HG03354 (cell line): Measurements from ENCODE around the gene CYSTM1.

Experiments used
- ATAC-seq: cut with Tn5 transposase; IDR thresholded peaks from one replicate; pipeline ENCODE4 v1.9.1; 2021; ENCODE audit warnings: mild to moderate bottlenecking; ENCODE audit not compliant: unreplicated experiment, poor library complexity, severe bottlenecking

Gene CYSTM1

GRCh38 chr5:140227046-140227445 lies 52.1 kb downstream of the CYSTM1 start:
- ATAC-seq: no peak

DNA sequence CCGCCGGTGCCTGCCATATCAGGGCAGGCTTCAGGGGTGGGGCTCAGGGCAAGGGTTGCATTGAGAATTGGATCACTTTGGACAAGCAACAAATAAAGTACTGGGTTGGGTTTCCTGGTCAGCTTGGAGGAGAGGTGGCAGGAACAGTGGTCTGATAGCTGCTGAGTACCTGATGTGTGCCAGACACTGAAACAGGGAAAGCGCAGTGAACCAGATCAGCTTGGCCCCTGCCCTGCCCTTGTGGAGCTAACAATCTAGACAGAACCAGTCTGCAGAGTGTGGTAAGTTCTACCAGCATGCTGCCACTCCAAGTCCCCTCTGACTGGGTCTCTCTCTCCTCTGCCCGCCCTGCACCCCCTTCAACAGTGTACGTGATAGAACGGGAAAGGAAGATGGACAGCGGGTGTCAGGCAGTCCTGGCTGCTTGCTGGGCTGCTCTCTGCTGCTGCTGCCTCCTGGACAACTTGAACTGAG lies 53.4 kb downstream of the CYSTM1 start:
- no peak for ATAC-seq

GRCh38 chr5:140230373-140230772 lies 55.4 kb downstream of the CYSTM1 start:
- no peak for ATAC-seq

GRCh38 chr5:140232731-140233130 lies 57.7 kb downstream of the CYSTM1 start:
- ATAC-seq: no peak

DNA sequence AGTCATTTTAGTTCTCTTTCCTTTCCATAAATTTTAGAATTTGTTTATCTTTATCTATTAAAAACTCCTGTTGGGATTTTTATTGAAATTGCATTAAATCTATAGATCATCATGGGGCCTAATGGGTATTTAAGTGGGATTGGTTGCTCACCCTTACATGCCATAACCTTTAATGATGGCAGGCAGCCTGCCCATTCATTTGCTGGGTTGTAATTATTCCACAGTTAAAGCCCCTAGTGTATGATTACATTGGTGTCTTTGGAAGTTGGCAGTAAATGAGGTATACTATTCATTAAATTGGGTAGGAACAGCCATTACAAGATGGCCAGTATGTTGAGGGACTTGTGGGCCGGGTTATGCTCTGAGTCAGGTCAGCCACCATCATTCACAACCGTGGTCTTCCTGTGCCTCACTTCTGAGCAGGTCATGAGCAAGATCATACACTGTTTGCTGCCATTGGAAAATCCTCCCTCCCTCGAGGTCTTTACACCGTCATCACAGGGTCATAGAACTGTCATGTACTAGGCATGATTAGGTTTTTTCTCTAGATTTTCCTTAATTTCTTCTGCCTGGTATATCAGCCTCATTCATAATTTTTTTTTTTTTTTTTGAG lies 59.5 kb downstream of the CYSTM1 start:
- no peak for ATAC-seq

- no peak for ATAC-seq
These were observed 61.0 kb downstream of the CYSTM1 start for GRCh38 chr5:140235791-140236551.

DNA sequence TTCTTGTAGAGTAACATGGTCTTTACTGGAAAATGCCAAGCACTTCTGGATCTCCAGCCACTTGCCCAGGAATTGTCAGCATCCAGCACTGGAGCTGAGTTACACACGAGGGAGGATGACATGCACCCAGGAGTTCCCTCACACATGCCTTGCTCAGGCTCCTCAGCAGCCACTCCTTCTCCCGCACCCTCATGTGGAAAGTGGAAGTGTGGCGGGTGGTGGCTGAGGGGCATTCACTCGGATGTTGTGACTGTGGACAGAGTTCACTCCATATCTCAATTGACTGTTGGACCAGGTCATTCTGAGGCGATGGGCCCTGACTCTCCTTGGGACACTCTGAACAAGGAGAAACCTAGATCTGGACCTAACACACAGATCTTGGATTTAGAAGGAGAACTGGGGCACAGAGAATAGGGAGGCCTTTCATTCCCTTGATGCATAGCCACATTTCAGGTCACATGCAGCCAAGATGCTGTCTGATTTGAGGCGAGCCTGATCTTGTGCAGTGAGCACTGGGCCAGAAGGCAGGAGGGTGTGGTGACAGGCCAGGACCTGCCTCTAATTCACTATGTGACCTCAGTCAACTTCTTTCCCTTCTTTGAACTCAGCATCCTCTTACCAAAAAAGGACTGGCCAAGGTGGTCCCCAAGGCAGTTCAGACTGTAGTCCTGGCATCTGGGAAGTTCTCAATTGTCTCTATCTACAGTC lies 62.1 kb downstream of the CYSTM1 start:
- ATAC-seq: no peak

- ATAC-seq: no peak
These were observed 63.8 kb downstream of the CYSTM1 start for GRCh38 chr5:140238756-140239155.

DNA sequence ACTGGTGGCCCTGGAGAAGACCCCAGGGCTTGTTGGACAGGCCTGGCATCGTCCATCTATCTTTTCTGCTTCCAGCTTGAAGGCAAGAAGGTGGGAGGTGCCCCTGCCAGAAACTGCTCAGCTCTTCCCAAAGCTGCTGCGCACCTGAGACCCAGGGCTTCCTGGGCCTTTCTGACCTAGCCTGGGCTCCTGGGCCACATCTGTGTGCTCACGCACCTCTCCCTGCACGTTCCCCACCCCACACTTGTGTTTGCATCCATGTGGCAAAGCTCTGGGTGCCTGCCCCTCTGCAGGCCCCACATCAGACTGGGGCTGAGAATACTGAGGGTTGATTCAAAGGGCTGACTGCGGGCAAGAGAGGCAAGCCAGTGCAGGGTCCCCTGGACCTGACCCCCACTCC lies 64.5 kb downstream of the CYSTM1 start:
- ATAC-seq: no peak

DNA sequence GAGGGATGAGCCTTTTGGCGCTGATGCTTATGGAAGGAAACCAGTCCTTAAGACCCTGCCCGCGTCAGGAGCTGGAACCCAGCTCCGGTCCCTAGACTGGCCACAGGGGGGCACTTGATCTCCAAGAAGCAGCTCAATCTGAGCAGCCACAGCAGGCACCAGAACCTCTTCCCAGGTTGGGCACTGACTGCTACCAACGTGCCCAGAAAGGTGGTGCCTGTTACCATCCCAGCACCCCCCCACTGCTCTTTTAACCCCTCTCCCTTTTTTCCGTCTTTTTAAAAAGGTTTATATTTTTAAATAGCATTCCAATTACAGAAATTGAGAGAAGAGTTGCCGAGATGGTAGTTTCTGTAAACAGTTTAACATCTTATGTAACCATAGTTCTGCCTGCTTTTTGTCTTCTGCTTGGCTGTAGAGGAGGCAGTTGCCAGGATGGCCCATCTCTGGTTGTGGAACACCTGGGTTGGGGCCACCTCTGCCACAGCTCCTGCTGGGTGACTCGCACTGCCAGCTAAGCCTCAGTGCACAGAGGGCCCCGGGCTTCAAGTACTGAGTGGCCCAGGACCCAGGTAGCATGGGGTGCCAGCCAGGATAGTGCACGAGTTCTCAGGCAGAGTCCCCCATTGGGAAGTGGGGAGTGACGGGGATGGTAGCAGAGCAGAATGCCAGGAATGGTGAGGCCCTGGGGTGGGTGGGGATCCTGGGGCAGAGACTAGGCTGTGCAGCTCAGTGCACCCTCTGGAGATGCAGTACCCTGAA lies 65.1 kb downstream of the CYSTM1 start:
- ATAC-seq: peak; percentile 67

DNA sequence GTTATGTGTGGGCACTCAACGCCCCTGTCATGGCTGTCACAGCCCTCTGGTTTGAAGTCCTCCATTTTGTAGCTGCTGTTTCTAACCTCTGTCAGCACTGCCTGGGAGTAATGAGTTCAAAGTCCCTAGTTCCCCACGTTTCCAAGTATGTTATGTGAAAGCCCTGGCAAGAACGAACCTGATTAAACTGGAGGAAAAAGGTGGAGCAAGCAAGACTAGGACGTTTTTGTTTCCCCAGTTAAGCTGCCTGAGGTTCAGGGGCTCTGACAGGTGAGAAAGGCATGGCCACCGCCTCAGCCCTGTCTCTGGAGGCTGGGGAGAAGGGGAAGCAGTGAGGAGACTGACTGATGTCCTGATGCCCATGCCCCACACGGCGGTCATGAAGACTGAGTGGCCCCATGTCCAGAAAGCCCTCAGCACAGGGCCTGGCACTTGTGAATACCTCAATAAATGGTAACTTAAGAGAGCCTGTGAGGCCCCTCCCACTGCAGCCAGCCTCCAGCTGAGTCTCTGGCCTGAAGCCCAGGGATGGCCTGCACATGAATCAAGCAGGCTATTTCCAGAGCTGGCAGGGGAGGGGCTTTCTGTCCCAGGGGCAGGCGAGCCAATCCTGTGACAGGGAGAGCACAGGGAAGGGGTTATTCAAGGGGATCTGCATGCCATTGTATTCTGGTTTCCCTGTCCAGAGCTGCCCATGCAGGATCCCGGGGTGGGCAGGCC lies 66.2 kb downstream of the CYSTM1 start:
- no peak for ATAC-seq

DNA sequence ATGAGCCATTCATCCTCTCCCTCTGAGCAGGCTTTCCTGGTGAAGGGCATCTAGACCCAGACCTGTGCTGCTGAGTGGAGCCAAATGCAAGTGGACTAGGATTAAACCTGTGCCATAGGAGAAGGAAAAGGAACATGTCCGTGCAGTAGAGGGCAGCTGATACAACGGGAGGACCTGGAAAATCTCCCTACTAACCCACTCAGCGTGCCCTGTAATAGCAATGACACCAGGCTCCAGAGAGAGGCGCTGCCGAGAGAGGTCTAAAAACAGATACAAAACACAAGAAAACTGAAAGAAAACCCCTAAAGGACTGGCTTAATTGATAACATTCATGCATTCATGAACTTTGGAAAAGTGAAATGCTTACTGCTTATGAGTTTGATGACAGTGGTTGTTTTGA lies 67.1 kb downstream of the CYSTM1 start:
- ATAC-seq: no peak

DNA sequence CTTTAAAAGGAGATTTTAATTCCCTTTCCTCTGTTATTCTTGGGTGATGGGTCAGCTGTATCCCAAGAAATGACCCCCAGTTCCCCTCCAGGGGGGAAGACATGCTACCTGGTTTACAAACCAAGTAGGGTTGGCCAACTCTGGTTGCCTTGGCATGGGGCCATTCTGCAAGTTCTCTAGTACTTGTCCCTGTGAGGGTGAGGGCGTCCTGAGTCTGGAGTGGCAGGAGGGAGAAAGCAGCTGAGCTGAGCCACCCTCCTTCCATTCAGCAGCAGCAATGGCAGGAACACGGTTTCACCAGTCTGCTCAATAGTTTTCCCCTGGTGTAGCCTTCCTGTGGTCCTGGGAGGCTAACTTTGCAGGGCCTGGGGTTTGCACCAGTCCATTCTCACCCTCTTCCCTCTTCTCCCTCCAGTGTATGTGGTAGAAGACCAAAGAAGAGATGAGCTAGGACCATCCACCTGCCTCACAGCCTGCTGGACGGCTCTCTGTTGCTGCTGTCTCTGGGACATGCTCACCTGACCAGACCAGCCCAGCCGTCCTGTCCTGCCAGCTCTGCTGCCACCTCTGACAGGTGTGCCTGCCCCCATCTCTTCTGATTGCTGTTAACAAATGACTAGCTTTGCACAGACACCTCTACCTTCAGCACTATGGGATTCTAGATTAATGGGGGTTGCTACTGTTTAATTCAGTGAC lies 68.0 kb downstream of the CYSTM1 start:
- ATAC-seq: no peak

GRCh38 chr5:140243706-140244250 lies 68.8 kb downstream of the CYSTM1 start:
- ATAC-seq: no peak

GRCh38 chr5:140244525-140245025 lies 69.6 kb downstream of the CYSTM1 start:
- peak; percentile 79 for ATAC-seq

GRCh38 chr5:140245341-140245740 lies 70.4 kb downstream of the CYSTM1 start:
- no peak for ATAC-seq

GRCh38 chr5:140245926-140246325 lies 70.9 kb downstream of the CYSTM1 start:
- no peak for ATAC-seq

DNA sequence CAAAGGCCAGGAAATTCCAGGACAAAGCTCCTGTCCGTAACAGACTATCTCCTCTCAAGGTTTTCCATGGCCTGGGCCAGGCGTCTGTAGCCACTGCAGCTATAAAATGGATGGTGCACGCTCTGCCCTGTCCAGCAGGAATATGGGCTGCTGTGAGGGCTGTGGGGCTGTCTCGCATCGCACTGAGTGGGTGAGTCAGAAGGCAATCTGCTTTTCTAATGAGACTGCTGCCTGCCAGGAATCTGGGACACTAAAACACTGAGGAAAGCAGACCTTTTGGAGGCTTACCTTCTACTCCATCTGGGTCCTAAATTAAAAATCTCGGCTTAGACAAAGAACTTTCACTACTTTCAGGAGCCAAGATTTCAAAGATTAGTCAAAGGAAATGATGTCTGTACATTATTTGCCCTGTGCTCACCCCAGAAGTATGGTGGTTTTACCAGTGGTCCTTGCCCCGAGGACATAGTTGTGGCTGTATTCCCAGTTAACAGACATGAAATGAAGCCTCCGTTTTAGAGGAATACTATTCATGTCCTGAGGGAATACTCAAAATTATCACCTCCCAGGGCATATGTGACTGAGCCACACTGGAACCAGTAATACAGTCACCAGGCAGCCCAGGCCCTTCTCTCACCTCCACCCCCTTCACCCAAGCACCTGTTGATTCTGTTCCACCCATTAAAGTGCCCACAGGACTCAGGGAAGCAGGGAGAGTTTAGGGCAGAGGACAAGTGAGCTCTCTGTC lies 71.6 kb downstream of the CYSTM1 start:
- no peak for ATAC-seq
